ENCODE results near the gene C19orf25.
"Not testable (repeated sequence)": the region's sequence is repeated elsewhere in the genome, so short reads cannot be mapped to it uniquely, and the experiment has no call there.

Gene C19orf25

DNA sequence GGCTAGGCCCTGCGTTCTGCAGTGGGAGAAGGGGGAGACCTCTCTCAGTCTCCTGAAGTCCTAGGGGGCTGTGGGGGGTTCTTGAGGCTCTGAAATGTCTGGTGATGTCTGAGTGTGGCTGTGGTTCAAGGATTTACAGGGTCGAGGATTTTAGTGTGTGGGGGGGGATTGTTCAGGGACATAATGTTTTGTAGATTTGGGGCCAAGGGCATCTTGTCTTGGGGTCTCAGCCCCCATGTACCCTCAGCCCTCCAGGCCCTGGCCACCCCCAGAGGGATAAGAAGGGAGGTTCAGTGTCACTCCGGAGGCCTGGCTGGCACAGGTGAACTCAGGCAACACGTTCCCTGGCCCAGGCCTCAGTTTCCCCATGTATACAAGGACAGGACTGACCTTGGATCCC lies 31.5 kb downstream of the C19orf25 start:
- ATAC-seq (no peak), DNase-seq (no peak)
- H3K36me3 Mint-ChIP-seq (ENCODE audit: low read depth): peaks cover 4% of the 10 kb centered on the region
- H3K4me3 Mint-ChIP-seq: no peak overlapping the region
- H3K4me1 Mint-ChIP-seq: peaks cover 10% of the 10 kb centered on the region
- H3K27me3 Mint-ChIP-seq: peaks cover 41% of the 10 kb centered on the region
- H3K9me3 Mint-ChIP-seq: no peaks in the 10 kb centered on the region
- no peak overlapping the region for H3K27ac Mint-ChIP-seq

DNA sequence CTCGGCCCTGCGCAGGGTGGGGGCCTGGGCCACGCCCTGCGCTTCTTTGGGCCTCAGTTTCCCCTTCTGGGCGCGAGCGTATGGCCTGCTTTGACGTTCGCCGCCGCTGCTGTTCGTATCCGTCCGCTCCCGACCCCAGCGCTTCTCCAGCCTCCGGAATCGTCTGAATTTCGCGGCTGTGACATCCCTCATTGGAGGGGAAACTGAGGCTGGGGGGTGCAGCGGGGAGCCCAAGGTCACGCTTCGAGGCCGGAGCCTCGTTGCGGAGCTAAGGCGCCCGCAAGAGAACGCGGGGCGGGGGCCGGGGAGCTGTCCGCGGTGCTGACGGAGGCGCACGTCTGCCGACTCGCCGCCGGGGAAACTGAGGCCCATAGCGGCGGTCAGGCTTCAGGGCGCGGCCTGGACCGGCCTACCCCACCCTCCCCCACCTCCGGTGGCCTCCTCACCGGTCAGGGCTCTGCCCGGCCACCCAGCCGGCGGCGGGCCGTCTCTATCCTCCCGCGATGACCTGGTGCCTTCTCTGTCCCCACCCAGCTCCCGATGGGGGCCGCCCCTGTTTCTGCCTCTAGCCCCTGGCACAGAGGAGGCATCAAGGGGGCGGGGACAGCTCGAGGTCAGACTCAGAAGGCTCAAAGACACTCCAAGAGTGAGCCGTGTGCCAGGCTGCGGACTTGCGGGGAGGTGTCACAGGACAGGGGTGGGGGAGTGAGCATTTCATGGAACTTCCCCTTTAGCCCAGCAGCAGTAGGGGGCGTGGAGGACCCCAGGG lies 32.1 kb downstream of the C19orf25 start:
- Mint-ChIP-seq H3K27me3 (peaks cover 38% of the 10 kb centered on the region), H3K27ac (no peak overlapping the region)

GRCh38 chr19:1445932-1446712 lies 32.9 kb downstream of the C19orf25 start:
- Mint-ChIP-seq H3K36me3 (ENCODE audit: low read depth) (peaks cover 18% of the 10 kb centered on the region), H3K9me3 (no peaks in the 10 kb centered on the region), H3K4me3 (no peak overlapping the region), H3K4me1 (peaks cover 20% of the 10 kb centered on the region), H3K27me3 (peaks cover 36% of the 10 kb centered on the region), H3K27ac (no peak overlapping the region)
- no peak for DNase-seq
- no peak for ATAC-seq

More for the DNA sequence above, 32.1 kb downstream of the C19orf25 start:
- peaks cover 13% of the 10 kb centered on the region for H3K4me1 Mint-ChIP-seq
- peaks cover 10% of the 10 kb centered on the region for H3K36me3 Mint-ChIP-seq (ENCODE audit: low read depth)
- DNase-seq (no peak), ATAC-seq (no peak)
- H3K4me3 Mint-ChIP-seq: no peak overlapping the region
- no peaks in the 10 kb centered on the region for H3K9me3 Mint-ChIP-seq

- peaks cover 26% of the 10 kb centered on the region for H3K36me3 Mint-ChIP-seq (ENCODE audit: low read depth)
- no peak overlapping the region for H3K27ac Mint-ChIP-seq
- peaks cover 25% of the 10 kb centered on the region for H3K4me1 Mint-ChIP-seq
- ATAC-seq: peak; percentile 75
- DNase-seq: peak; percentile 87
- no peaks in the 10 kb centered on the region for H3K9me3 Mint-ChIP-seq
- H3K4me3 Mint-ChIP-seq: peak overlapping the region; percentile 58
- peaks cover 28% of the 10 kb centered on the region for H3K27me3 Mint-ChIP-seq
These were observed 33.7 kb downstream of the C19orf25 start for GRCh38 chr19:1445185-1445931.

- H3K4me1 Mint-ChIP-seq: peaks cover 47% of the 10 kb centered on the region
- peak overlapping the region; percentile 94 for H3K4me3 Mint-ChIP-seq
- no peak for DNase-seq
- no peak for ATAC-seq
- H3K9me3 Mint-ChIP-seq: no peaks in the 10 kb centered on the region
- peak overlapping the region; percentile 65 for H3K27ac Mint-ChIP-seq
- H3K36me3 Mint-ChIP-seq (ENCODE audit: low read depth): peaks cover 44% of the 10 kb centered on the region
- peaks cover 3% of the 10 kb centered on the region for H3K27me3 Mint-ChIP-seq
These were observed 37.2 kb downstream of the C19orf25 start for GRCh38 chr19:1441677-1442438.

- Mint-ChIP-seq H3K36me3 (ENCODE audit: low read depth) (peaks cover 44% of the 10 kb centered on the region), H3K4me3 (peak overlapping the region; percentile 94), H3K27ac (peak overlapping the region; percentile 99), H3K9me3 (no peaks in the 10 kb centered on the region), H3K4me1 (peaks cover 47% of the 10 kb centered on the region), H3K27me3 (no peaks in the 10 kb centered on the region)
- DNase-seq (no peak), ATAC-seq (no peak)
These were observed 38.0 kb downstream of the C19orf25 start for GRCh38 chr19:1441022-1441426.

DNA sequence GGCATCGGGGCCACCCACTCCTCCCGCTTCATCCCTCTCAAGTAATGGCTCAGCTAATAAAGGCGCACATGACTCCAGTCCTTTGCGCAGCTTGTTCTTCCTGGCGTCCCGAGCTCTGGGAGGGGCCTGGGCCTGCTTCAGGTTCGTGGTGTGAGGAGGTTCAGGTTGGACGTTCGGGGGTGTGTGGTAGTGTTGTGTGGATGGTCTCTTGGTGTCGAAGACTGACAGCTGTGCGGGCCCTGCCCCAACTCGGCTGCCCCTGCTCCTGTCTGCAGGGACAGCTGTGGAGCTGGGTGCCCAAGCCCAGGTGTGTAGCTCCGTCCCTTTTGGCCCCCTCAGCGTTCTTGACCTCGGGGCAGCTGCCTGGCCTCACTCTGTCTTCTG lies 38.6 kb downstream of the C19orf25 start:
- H3K9me3 Mint-ChIP-seq: no peaks in the 10 kb centered on the region
- peak overlapping the region; percentile 94 for H3K4me3 Mint-ChIP-seq
- H3K4me1 Mint-ChIP-seq: peaks cover 45% of the 10 kb centered on the region
- no peak for DNase-seq
- H3K27ac Mint-ChIP-seq: peak overlapping the region; percentile 99
- no peak for ATAC-seq
- peaks cover 44% of the 10 kb centered on the region for H3K36me3 Mint-ChIP-seq (ENCODE audit: low read depth)
- no peaks in the 10 kb centered on the region for H3K27me3 Mint-ChIP-seq

GRCh38 chr19:1439525-1440417 lies 39.2 kb downstream of the C19orf25 start:
- peaks cover 44% of the 10 kb centered on the region for H3K36me3 Mint-ChIP-seq (ENCODE audit: low read depth)
- H3K27ac Mint-ChIP-seq: peak overlapping the region; percentile 99
- not testable (repeated sequence) for H3K27me3 Mint-ChIP-seq, H3K9me3 Mint-ChIP-seq, DNase-seq, ATAC-seq
- H3K4me1 Mint-ChIP-seq: peaks cover 41% of the 10 kb centered on the region
- H3K4me3 Mint-ChIP-seq: peak overlapping the region; percentile 94

DNA sequence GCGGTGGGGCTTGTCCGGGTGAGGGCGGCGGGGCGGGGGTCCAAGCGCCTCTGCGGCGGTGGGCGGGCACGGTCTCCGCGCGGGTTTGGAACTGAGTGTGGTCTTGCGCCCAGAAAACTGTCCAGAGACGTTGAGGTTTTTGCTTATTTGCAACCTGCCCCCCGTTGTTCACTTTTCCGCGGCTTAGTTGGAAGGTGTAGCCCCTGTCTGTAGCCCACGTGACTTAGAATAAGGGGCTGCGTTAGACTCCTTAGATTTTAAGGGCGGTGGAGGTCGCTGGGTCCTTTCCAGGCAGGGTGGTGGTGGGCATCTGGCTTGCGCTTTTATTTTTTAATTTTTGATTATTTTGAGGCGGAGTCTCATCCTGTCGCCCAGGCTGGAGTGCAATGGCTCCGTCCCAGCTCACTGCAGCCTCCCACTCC lies 40.1 kb downstream of the C19orf25 start:
- Mint-ChIP-seq H3K36me3 (ENCODE audit: low read depth) (peaks cover 44% of the 10 kb centered on the region), H3K27me3 (no peaks in the 10 kb centered on the region), H3K4me1 (peaks cover 41% of the 10 kb centered on the region), H3K9me3 (no peaks in the 10 kb centered on the region), H3K4me3 (peak overlapping the region; percentile 94), H3K27ac (peak overlapping the region; percentile 99)
- DNase-seq (no peak), ATAC-seq (no peak)

DNA sequence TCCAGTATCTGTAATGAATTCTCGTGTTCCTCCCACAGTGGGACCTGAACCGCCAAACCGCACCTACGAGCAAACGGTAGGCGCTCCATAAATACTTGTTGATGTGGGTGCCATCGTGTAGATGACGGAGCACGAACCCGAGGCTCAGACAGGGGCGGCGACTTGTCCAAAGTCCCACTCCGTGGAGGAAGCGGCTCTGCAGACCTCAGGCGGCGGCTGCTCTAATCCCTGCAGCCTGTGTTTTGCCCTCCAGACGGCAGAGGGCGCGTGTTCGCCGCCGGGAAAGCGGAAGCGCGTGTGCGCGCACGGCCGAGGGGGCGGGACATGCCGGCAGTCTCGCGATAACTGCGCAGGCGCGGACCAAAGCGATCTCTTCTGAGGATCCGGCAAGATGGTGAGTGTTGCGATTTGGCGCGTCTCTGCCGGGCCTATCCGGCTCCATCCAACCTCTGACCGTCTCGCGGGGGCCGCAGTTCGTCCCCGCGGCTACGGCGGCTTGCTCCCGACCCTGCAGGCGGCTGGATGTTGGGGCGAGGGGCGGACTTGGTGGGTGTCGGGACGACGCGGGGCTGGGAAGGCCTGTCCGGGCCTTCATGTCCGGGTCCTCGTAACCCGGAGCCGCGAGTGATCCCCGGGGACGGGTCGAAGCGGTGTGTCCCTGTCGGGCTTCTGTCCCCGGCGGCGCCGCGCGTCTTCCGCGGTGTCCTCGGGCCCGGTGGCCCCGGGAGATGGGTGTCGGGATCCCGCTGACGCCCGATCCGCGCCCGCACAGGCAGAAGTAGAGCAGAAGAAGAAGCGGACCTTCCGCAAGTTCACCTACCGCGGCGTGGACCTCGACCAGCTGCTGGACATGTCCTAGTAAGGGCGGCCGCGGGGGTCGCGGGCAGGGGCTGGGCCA lies 40.7 kb downstream of the C19orf25 start, which contains the start of gene RPS15:
RPS15 (plus strand) TSS at position 362 of the 898 bp plus-strand sequence; CDS start at position 392, 30 bp downstream.
- H3K36me3 Mint-ChIP-seq (ENCODE audit: low read depth): peaks cover 44% of the 10 kb centered on the region
- peak within 1 kb of the TSS; percentile 99 for H3K27ac Mint-ChIP-seq
- H3K9me3 Mint-ChIP-seq: no peaks in the 10 kb centered on the region
- ATAC-seq (peak; percentile 85), DNase-seq (peak; percentile 98)
- peak within 1 kb of the TSS; percentile 94 for H3K4me3 Mint-ChIP-seq
- peaks cover 41% of the 10 kb centered on the region for H3K4me1 Mint-ChIP-seq
- H3K27me3 Mint-ChIP-seq: no peaks in the 10 kb centered on the region

GRCh38 chr19:1437609-1438008 lies 41.4 kb downstream of the C19orf25 start:
- no peak for ATAC-seq
- Mint-ChIP-seq H3K9me3 (no peaks in the 10 kb centered on the region), H3K4me3 (peak overlapping the region; percentile 94), H3K27ac (peak overlapping the region; percentile 99), H3K36me3 (ENCODE audit: low read depth) (peaks cover 42% of the 10 kb centered on the region), H3K4me1 (peaks cover 41% of the 10 kb centered on the region), H3K27me3 (no peaks in the 10 kb centered on the region)
- DNase-seq: no peak

DNA sequence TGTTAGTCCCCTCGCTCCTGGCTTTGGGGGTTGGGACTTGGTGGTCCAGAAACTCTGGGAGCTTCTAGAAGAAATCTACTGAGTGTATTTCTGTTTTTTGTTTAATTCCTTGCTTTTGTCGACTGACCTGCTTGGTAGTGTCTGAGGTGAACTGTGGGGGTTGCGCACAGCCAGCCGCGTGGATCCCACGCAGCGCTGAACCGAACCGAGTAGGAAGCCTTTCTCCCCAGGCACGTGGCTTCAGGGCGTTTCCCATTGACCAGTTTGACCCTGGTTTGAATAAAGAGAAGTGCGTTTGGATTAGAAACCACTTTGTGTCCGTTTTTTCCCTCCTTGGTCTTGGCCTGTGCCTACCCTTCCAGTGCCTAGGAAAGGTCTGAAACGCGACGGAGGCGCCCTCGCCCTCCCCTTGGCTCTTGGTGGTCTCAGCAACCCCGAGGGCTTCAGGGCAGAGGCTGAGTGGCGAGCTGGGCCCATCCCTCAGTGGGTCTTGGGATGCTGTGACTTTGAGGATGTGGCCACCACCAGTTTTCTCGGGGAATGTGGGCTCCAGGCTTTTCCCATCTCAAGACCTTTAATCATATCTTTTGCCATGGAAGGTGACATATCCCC lies 43.5 kb downstream of the C19orf25 start:
- Mint-ChIP-seq H3K9me3 (no peaks in the 10 kb centered on the region), H3K4me3 (no peak overlapping the region), H3K27ac (no peak overlapping the region), H3K36me3 (ENCODE audit: low read depth) (peaks cover 24% of the 10 kb centered on the region), H3K4me1 (peaks cover 25% of the 10 kb centered on the region), H3K27me3 (no peaks in the 10 kb centered on the region)
- DNase-seq (no peak), ATAC-seq (no peak)

All from activated naive CD8-positive, alpha-beta T cell treated with anti-CD3 and anti-CD28 coated beads, Interleukin-2, amount 50 U/mL, for 24 hours (primary cell).